ENCODE results near the gene CBX1.

- TF ChIP-seq GATA2 (IDR thresholded peaks at IDR 0.05; ENCODE audit: low read depth, low read length) (no peak), GATA3 (IDR thresholded peaks at IDR 0.05; ENCODE audit: low read depth, low read length) (no peak)
Observed at GRCh38 chr17:48122665-48123045, 21.4 kb upstream of the CBX1 start.

All from SH-SY5Y (cell line).